Gastroesophageal sphincter (tissue), 4 donors: Measurements from ENCODE around the gene SLC7A8. TPM values are rescaled to one million over a fixed set of nuclear protein-coding genes. Genes with fewer than 3 reads are reported as not detected.
"Not testable (repeated sequence)": the region's sequence is repeated elsewhere in the genome, so short reads cannot be mapped to it uniquely, and the experiment has no call there.

Source experiments
- ATAC-seq: fragments of 150-250 bp; one replicate; pipeline ENCODE4 v1.9.1; 2016; ENCODE audit warnings: mild to moderate bottlenecking, moderate library complexity
- H3K27ac ChIP-seq, 4 donors: fragments of 200-600 bp; sonication (generic) in 3 of 4; 1 replicate in 3 of 4; 2 replicates in 1 of 4; pipeline ENCODE4 v1.5.1; 2016 to 2019
- H3K27me3 ChIP-seq: fragments of 200-600 bp; sonication (generic); one replicate; pipeline ENCODE4 v1.5.1; 2019
- H3K36me3 ChIP-seq, 2 donors: fragments of 200-600 bp; sonication (generic); one replicate each; pipeline ENCODE4 v1.5.1; 2019; ENCODE audit warnings: control low read depth in 1 of 2
- H3K4me1 ChIP-seq, 3 donors: fragments of 200-600 bp; sonication (generic); 1 replicate in 2 of 3; 2 replicates in 1 of 3; pipeline ENCODE4 v1.5.1; 2016 to 2019; ENCODE audit warnings: control low read depth in 2 of 3
- H3K4me3 ChIP-seq, 2 donors: fragments of 200-600 bp; sonication (generic); one replicate each; pipeline ENCODE4 v1.5.1; 2019; ENCODE audit warnings: mild to moderate bottlenecking in 1 of 2, moderate library complexity in 1 of 2
- H3K9me3 ChIP-seq, 3 donors: fragments of 200-600 bp; sonication (generic); one replicate each; pipeline ENCODE4 v1.5.1; 2017 to 2019; ENCODE audit warnings: control low read depth in 2 of 3
- EP300 ChIP-seq: sonication (generic); formaldehyde crosslinking; IDR thresholded peaks from one replicate; pipeline ENCODE4 v1.6.1; 2017; ENCODE audit warnings: antibody characterized with exemption, mild to moderate bottlenecking
- POLR2A ChIP-seq, 2 donors: fragments of 450-650 bp; IDR thresholded peaks; one replicate each; pipeline ENCODE4 v1.6.1; 2017; ENCODE audit warnings: antibody characterized with exemption in 2 of 2, mild to moderate bottlenecking in 2 of 2, moderate library complexity in 1 of 2
- POLR2AphosphoS5 ChIP-seq: sonication (generic); formaldehyde crosslinking; IDR thresholded peaks from one replicate; pipeline ENCODE4 v1.6.1; 2017; ENCODE audit warnings: antibody characterized with exemption
- WGBS, 2 donors: methylation state at CpG; one replicate each; pipeline ENCODE4 v1.1.5; 2018; ENCODE audit warnings: low coverage in 1 of 2; 5-methylcytosine and 5-hydroxymethylcytosine counted together
- total RNA-seq, 4 donors: library from RNA; depleted of rRNA; stranded (reverse); fragments of >200 nt; gene quantifications; one replicate each; pipeline ENCODE4 v1.1.0, GENCODE V29; 2016
- TF ChIP-seq, protein P1 (sequence below), 4 experiments: fragments of 200-600 bp in 2 of 4; fragments of 450-650 bp in 2 of 4; sonication (generic) in 1 of 4; IDR thresholded peaks; one replicate each; pipeline ENCODE4 v1.5.1; 2017 to 2019; ENCODE audit warnings: antibody characterized with exemption in 4 of 4, mild to moderate bottlenecking in 2 of 4, moderate library complexity in 2 of 4

The SLC7A8 gene
- total RNA-seq, 4 donors from 2014 or later = 21.6 to 56.7 (median 32.2) TPM

DNA sequence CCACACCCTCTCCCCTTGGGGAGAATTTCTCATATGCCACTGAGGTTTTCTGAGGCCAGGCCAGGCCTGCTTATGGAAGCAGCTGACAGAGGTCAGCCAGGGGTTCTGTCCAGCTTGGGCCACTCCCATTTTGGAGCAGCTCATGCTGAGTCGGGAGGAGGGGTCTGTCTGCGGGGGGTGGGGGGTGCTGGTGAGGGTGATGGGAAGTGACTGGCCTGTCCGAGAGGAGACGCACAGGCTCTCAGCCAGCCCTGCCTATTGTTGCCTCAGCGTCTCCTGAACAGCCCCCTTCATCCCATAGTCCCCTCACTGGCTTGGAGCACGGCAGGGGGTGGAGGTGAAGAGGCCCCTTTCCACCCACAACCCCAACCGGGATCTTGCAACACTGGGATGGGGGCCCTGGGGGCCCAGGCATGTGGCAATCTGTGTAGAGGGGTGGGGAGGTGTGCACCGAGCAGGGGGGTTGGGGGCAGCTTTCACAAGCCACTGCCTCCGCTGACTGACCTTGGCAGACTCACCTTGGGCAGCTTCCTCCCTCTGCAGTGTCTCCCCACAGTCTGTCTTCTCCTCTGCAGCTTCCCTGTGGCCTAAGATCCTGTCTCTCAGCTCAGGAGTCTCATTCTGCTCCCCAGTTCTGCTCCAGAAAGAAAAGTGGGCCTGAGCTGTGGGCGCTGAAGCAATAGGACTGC lies 69.9 kb downstream of the SLC7A8 start:
- Histone ChIP-seq H3K27ac (no peak overlapping the region), H3K4me1 (no peaks in the 10 kb centered on the region), H3K9me3 (no peaks in the 10 kb centered on the region), H3K27me3 (peaks cover 57% of the 10 kb centered on the region), H3K36me3 (no peaks in the 10 kb centered on the region), H3K4me3 (no peak overlapping the region)
- WGBS, 2 donors = 62% methylated on average over 3 of the region's 10 CpGs; no CpG with 5 or more reads in 1 of the 2 donors
- TF ChIP-seq, protein P1, sequence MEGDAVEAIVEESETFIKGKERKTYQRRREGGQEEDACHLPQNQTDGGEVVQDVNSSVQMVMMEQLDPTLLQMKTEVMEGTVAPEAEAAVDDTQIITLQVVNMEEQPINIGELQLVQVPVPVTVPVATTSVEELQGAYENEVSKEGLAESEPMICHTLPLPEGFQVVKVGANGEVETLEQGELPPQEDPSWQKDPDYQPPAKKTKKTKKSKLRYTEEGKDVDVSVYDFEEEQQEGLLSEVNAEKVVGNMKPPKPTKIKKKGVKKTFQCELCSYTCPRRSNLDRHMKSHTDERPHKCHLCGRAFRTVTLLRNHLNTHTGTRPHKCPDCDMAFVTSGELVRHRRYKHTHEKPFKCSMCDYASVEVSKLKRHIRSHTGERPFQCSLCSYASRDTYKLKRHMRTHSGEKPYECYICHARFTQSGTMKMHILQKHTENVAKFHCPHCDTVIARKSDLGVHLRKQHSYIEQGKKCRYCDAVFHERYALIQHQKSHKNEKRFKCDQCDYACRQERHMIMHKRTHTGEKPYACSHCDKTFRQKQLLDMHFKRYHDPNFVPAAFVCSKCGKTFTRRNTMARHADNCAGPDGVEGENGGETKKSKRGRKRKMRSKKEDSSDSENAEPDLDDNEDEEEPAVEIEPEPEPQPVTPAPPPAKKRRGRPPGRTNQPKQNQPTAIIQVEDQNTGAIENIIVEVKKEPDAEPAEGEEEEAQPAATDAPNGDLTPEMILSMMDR (IDR thresholded peaks at IDR 0.05) = no peak
- TF ChIP-seq POLR2A (IDR thresholded peaks at IDR 0.05) (no peak), POLR2AphosphoS5 (no peak), EP300 (no peak)
- no peak for ATAC-seq

DNA sequence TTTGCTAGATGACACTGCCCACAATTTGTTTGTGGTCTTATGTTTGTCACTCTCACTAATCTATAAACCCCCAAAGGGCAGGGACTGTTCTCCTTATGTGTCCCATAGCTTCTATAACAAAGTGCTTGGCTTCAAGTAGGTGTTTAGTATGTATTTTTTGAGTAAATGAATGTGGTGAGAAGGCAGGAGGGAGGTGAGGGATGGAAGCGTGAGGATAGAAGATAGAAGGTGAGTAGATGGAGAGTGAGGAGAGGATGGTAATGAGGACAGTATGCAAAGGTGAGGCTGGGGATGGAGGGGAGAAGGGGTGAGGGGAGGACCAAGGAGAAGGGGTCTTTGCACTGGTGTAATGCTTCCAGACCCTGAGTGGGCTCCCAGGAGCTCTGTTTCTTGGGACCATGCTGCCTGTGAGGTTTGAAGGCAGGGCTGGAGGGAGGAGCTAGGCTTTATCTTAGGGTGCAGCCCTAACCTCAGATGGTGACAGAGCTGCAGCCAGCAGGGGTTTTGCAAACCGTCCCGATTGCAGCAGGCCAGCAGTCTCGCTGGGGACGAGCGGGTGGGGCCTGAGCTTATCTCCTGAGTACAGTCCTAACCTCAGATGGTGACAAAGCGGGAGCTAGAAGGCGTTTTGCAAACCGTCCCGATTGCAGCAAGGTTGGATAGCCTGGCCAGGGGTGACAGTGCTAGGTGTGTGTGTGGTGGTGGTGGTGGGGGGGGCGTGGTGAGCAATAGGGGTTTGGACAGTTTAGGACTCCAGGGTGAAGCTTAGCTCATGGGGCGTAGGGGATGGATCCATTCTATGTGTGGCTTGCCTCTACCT lies 70.9 kb downstream of the SLC7A8 start:
- Histone ChIP-seq H3K4me1 (no peaks in the 10 kb centered on the region), H3K27me3 (peaks cover 50% of the 10 kb centered on the region), H3K4me3 (no peak overlapping the region), H3K36me3 (no peaks in the 10 kb centered on the region), H3K9me3 (no peaks in the 10 kb centered on the region), H3K27ac (no peak overlapping the region)
- WGBS, 2 donors = 47 to 82% methylated on average over 2 to 8 of the region's 12 CpGs
- peak; percentile 50 for ATAC-seq
- no peak for TF ChIP-seq POLR2A (IDR thresholded peaks at IDR 0.05)
- TF ChIP-seq, protein P1 (IDR thresholded peaks at IDR 0.05) = no peak
- TF ChIP-seq EP300 = no peak
- TF ChIP-seq POLR2AphosphoS5 = no peak

DNA sequence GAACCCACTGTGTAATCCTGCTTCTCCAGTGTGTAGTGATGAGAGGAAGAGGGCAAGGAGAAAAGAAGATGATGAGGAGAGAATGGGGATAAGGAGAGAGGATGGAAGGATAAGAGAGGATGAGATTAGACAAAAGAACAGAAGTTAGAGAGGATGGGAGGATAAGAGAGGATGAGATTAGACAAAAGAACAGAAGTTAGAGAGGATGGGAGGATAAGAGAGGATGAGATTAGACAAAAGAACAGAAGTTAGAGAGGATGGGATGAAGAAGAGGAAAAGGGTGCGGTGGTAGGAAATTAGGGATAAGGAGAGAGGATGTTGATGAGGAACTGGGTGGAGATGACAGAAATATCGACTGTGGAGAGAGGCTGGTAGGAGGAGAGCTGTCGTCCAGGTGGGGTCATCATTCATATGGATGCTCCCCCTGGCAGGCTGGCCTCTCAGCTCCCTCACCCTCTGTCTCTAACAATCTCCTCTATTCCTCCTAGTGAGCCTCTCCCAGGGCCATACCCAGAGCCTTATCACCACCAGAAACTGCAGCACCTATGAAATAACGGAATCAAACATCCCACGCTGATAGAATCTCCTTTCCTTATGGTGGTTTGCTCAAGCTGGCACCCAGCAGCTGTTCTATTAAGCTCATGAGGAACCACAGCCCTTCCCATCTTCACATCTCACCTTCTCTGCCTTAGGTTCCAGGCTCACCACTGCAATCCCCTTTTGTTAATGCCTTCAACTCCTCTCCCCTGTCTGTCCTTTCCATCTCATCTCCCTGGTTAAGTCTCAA lies 72.7 kb downstream of the SLC7A8 start:
- H3K27ac ChIP-seq = no peak overlapping the region
- no peaks in the 10 kb centered on the region for H3K4me1 ChIP-seq
- peaks cover 35% of the 10 kb centered on the region for H3K27me3 ChIP-seq
- TF ChIP-seq, protein P1 (IDR thresholded peaks at IDR 0.05) = no peak
- no peak for TF ChIP-seq EP300
- TF ChIP-seq POLR2A (IDR thresholded peaks at IDR 0.05) = no peak
- no peak for TF ChIP-seq POLR2AphosphoS5
- no peak for ATAC-seq
- no peaks in the 10 kb centered on the region for H3K9me3 ChIP-seq
- H3K36me3 ChIP-seq = no peaks in the 10 kb centered on the region
- H3K4me3 ChIP-seq = no peak overlapping the region
- 52 to 56% methylated on average over 5 of the region's 5 CpGs for WGBS, 2 donors

DNA sequence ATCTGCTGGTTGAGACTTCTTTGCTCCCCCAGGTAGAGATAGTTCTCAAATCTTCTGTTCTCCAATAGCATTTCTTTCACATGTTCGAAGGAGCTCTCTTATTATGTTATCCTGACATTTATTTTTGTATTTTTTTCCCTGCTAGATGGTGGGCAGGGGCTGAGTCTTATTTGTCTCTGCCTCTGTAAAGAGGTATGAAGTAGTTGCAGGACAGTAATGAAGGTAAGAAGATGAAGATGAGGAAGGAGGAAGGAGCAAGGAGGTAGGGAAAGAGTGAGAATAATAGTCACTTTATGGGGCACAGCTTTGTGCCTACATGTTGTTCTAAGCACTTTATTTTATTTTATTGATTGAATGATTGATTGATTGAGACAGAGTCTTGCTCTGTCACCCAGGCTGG lies 73.7 kb downstream of the SLC7A8 start:
- no peak overlapping the region for H3K27ac ChIP-seq
- no peak for ATAC-seq
- TF ChIP-seq, protein P1 (IDR thresholded peaks at IDR 0.05) = no peak
- TF ChIP-seq EP300 = no peak
- no peak for TF ChIP-seq POLR2AphosphoS5
- TF ChIP-seq POLR2A (IDR thresholded peaks at IDR 0.05) = no peak
- H3K4me1 ChIP-seq = peaks cover 0 to 4% (median 0%) of the 10 kb centered on the region in 3 donors
- peaks cover 35% of the 10 kb centered on the region for H3K27me3 ChIP-seq
- no peak overlapping the region for H3K4me3 ChIP-seq
- no peaks in the 10 kb centered on the region for H3K9me3 ChIP-seq
- H3K36me3 ChIP-seq = no peaks in the 10 kb centered on the region
- WGBS, 2 donors = 93 to 100% methylated on average over 1 of the region's 1 CpG

DNA sequence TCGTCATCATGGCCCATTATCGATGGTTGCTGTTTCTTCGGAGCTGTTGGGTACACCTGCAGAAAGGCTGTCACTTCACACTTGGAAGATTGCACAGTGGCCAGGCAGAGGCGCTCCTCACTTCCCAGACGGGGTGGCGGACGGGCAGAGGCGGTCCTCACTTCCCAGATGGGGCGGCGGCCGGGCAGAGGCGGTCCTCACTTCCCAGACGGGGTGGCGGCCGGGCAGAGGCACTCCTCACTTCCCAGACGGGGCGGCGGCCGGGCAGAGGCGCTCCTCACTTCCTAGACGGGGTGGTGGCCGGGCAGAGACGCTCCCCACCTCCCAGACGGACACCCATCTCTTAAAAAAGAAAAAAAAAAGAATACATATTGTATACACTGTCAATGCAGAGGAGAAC lies 75.3 kb downstream of the SLC7A8 start:
- not testable (repeated sequence) for H3K4me3 ChIP-seq, H3K9me3 ChIP-seq, ATAC-seq, H3K36me3 ChIP-seq, H3K27ac ChIP-seq
- H3K27me3 ChIP-seq = peaks cover 23% of the 10 kb centered on the region
- whole genome bisulfite sequencing, 2 donors = 84 to 90% methylated on average over 2 to 5 of the region's 24 CpGs
- peaks cover 0 to 10% (median 0%) of the 10 kb centered on the region in 3 donors for H3K4me1 ChIP-seq

DNA sequence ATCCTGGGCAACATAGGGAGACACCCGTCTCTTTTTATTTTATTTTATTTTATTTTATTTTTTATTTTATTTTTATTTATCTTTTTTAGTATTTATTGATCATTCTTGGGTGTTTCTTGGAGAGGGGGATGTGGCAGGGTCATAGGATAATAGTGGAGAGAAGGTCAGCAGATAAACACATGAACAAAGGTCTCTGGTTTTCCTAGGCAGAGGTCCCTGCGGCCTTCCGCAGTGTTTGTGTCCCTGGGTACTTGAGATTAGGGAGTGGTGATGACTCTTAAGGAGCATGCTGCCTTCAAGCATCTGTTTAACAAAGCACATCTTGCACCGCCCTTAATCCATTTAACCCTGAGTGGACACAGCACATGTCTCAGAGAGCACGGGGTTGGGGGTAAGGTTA lies 75.8 kb downstream of the SLC7A8 start:
- not testable (repeated sequence) for H3K36me3 ChIP-seq, H3K27ac ChIP-seq, H3K4me3 ChIP-seq, H3K9me3 ChIP-seq, ATAC-seq
- 87 to 94% methylated on average over 3 of the region's 5 CpGs for WGBS, 2 donors
- peaks cover 17% of the 10 kb centered on the region for H3K27me3 ChIP-seq
- H3K4me1 ChIP-seq = peaks cover 0 to 10% (median 0%) of the 10 kb centered on the region in 3 donors
